HG03097 (cell line): Measurements from ENCODE around the gene SULT1C2.
"Not testable (repeated sequence)": the region's sequence is repeated elsewhere in the genome, so short reads cannot be mapped to it uniquely, and the experiment has no call there.

ENCODE experiments used
- ATAC-seq: cut with Tn5 transposase; IDR thresholded peaks from one replicate; pipeline ENCODE4 v1.9.1; 2021; ENCODE audit not compliant: unreplicated experiment, low FRiP score

Gene SULT1C2

GRCh38 chr2:108348816-108349570 is 60.3 kb downstream of the SULT1C2 start:
- no peak for ATAC-seq

- ATAC-seq, result no peak
Measured at GRCh38 chr2:108349571-108349928, 60.9 kb downstream of the SULT1C2 start.

GRCh38 chr2:108351889-108352288 is 63.2 kb downstream of the SULT1C2 start:
- no peak for ATAC-seq

GRCh38 chr2:108354136-108354535 is 65.4 kb downstream of the SULT1C2 start:
- no peak for ATAC-seq

- no peak for ATAC-seq
Measured at GRCh38 chr2:108355906-108356734, 67.4 kb downstream of the SULT1C2 start.

GRCh38 chr2:108359336-108359735 is 70.6 kb downstream of the SULT1C2 start:
- not testable (repeated sequence) for ATAC-seq
